GM10266 (cell line): Measurements from ENCODE around the gene LSM2.

ENCODE experiments used
- DNase-seq: peaks from one replicate; pipeline ENCODE4 v3.0.0; 2012; ENCODE audit errors: extremely low spot score
- CTCF ChIP-seq: IDR thresholded peaks from 2 replicates; pipeline ENCODE4 v1.5.1; 2012; ENCODE audit warnings: mild to moderate bottlenecking, low read depth; ENCODE audit not compliant: control insufficient read depth, insufficient read depth; ENCODE audit errors: missing control alignments

Gene LSM2

GRCh38 chr6:31778999-31779885 lies 27.5 kb downstream of the LSM2 start:
- TF ChIP-seq CTCF = no peak
- no peak for DNase-seq

DNA sequence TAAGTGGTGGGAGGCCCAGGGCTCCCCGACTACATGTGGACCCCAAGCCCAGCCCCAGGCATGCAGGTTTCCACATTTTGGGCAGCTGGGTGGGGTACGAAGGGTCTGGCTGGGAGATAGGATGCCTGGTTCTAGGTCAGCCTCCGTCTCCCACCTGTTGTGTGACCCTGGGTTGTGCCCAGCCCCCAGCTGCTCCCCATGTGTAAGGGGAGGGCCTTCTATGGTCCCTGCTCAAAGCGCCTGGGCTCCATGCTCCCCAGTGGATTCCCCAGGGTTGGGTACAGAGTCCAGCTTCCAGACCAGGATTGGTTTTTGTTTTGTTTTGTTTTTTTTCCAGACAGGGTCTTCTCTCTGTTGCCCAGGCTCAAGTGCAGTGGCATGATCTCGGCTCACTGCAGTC lies 28.6 kb downstream of the LSM2 start:
- DNase-seq = no peak
- no peak for TF ChIP-seq CTCF

DNA sequence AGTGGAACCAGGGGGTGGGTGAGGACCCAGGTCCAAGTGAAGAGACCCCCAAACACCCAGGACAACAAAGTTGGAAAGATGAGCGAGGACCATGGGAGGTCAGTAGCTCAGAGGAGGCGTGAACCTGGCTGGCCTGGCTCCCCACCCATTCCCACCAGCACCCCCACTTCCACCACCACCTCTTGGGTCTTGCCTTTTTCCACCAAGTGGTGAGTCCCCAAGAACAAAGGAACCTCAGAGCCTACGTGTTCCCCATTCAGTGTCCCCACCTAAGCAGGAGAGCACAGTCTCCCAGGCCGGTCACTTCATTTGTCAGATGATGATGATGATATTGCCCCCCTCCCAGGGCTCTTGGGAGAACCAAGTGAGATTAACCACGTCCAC lies 29.1 kb downstream of the LSM2 start:
- TF ChIP-seq CTCF = no peak
- no peak for DNase-seq

DNA sequence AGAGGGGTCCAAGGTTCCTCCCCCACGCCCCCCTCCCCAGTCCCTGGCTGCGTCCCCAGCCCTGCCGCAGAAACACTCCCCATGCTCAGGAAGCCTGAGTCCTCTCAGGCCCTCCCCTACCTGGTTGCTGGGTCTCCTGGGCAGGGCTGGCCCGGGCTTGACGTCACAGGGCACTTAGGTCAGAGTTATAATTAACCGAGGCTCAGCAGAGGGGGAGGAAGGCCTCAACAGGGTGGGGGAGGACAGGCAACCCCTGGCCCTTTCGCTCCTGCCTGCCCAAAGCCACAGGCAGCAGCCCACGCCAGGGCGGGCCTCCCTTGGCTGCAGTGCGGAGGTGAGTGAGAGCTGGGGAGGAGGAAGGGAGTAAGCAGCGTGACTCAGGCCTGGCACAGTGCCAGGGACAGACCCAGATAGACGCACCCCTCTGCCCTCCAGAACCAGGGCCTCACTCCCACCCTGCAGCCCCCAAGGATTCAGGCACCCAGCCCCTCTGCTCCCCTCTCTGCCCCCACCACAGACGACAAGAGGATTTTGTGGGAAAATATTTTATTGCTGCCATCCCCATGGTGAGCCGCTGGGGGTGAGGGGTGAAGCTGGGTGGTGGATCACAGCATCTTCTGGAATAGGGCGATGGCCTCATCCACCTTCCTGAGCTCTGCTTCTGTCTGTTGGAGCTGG lies 29.6 kb downstream of the LSM2 start, which contains the start of gene VWA7:
Gene VWA7, minus strand, starts transcription at position 340 of the 678 bp plus-strand sequence. CDS start 549 bp downstream, outside the sequence.
- TF ChIP-seq CTCF = no peak
- DNase-seq = peak; percentile 96

DNA sequence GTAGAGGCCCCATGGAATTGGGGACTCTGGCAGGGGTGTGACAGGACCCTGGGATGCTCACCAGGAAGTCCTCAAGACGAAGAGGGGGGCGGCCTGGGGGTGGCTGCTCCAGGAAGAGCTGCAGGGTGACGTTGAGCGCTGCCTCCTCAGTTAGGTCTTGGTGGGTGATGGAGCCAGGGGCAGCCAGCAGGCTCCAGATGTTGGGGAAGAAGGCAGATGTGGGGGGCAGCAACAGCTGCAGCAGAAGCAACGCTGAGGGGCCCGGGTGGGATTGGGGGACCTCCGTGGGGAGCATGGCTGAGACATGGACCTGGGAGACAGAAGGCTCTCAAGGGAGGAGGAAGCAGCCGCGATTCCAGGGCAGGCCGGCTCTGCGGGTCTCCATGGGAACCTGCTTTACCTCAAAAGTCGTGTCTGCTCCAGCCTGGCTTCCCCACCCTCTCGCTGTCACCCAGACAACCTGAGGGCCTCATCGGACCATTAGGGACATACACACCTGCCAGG lies 30.2 kb downstream of the LSM2 start:
- TF ChIP-seq CTCF = no peak
- no peak for DNase-seq

- DNase-seq = no peak
- TF ChIP-seq CTCF = no peak
Observed at GRCh38 chr6:31775633-31776484, 30.9 kb downstream of the LSM2 start.
